Neuronal stem cell (in vitro differentiated cells): Measurements from ENCODE around the gene MKNK2.
A peak's percentile ranks its signal among the peaks of the same experiment; 100 is the strongest.

ENCODE experiments used
- DNase-seq: peaks from one replicate; pipeline ENCODE4 v3.0.0-alpha.2; 2013; ENCODE audit warnings: low spot score
- H2AFZ ChIP-seq: one replicate; pipeline ENCODE4 v1.6.1; 2013; ENCODE audit warnings: mild to moderate bottlenecking, low read length, inconsistent platforms
- H2AK5ac ChIP-seq: 2 replicates; pipeline ENCODE4 v1.6.1; 2013; ENCODE audit warnings: low read depth, mild to moderate bottlenecking, inconsistent platforms, low read length, moderate library complexity, mixed read lengths
- H2BK120ac ChIP-seq: 2 replicates; pipeline ENCODE4 v1.6.1; 2013; ENCODE audit warnings: low read depth, mild to moderate bottlenecking, inconsistent platforms, low read length, moderate library complexity, mixed read lengths
- H2BK12ac ChIP-seq: one replicate; pipeline ENCODE4 v1.6.1; 2013; ENCODE audit warnings: low read length, inconsistent platforms
- H2BK15ac ChIP-seq: 2 replicates; pipeline ENCODE4 v1.6.1; 2013; ENCODE audit warnings: mild to moderate bottlenecking, low read length, inconsistent platforms, mixed read lengths
- H2BK5ac ChIP-seq: one replicate; pipeline ENCODE4 v1.6.1; 2013; ENCODE audit warnings: inconsistent platforms, mild to moderate bottlenecking, low read length, moderate library complexity
- H3K14ac ChIP-seq: one replicate; pipeline ENCODE4 v1.6.1; 2013; ENCODE audit warnings: low read length, inconsistent platforms
- H3K18ac ChIP-seq: 2 replicates; pipeline ENCODE4 v1.6.1; 2013; ENCODE audit warnings: low read length, inconsistent platforms
- H3K23ac ChIP-seq: 2 replicates; pipeline ENCODE4 v1.6.1; 2013; ENCODE audit warnings: low read depth, mild to moderate bottlenecking, mixed read lengths, low read length, inconsistent platforms; ENCODE audit not compliant: poor library complexity
- H3K27ac ChIP-seq: replicated peaks from 3 replicates; pipeline ENCODE4 v1.5.1; 2013; ENCODE audit warnings: low read length, inconsistent platforms
- H3K27me3 ChIP-seq, 3 experiments: 2 replicates each; pipeline ENCODE4 v1.6.1; 2013; ENCODE audit warnings: low read length in 3 of 3, mild to moderate bottlenecking in 2 of 3, inconsistent platforms in 1 of 3, low read depth in 1 of 3, mixed read lengths in 1 of 3, moderate library complexity in 1 of 3; ENCODE audit not compliant: control insufficient read depth in 3 of 3, insufficient read depth in 3 of 3
- H3K36me3 ChIP-seq, 2 donors: replicated peaks in 1 of 2; 2 replicates each; pipeline ENCODE4 v1.6.1; 2013; ENCODE audit warnings: low read length in 2 of 2; ENCODE audit not compliant: control insufficient read depth in 2 of 2, insufficient read depth in 2 of 2
- H3K4ac ChIP-seq: 2 replicates; pipeline ENCODE4 v1.6.1; 2013; ENCODE audit warnings: inconsistent platforms, mild to moderate bottlenecking, low read length, moderate library complexity
- H3K4me1 ChIP-seq, 2 donors: 1 replicate in 1 of 2; 2 replicates in 1 of 2; pipeline ENCODE4 v1.6.1; 2013; ENCODE audit warnings: low read length in 2 of 2, low read depth in 1 of 2; ENCODE audit not compliant: control insufficient read depth in 2 of 2, insufficient read depth in 1 of 2
- H3K4me2 ChIP-seq: one replicate; pipeline ENCODE4 v1.6.1; 2013; ENCODE audit warnings: mild to moderate bottlenecking, low read length, inconsistent platforms; ENCODE audit not compliant: insufficient read depth, poor library complexity, severe bottlenecking
- H3K4me3 ChIP-seq, 2 donors: 2 replicates each; pipeline ENCODE4 v1.5.1; 2013; ENCODE audit warnings: low read length in 2 of 2, mild to moderate bottlenecking in 2 of 2, inconsistent platforms in 1 of 2, moderate library complexity in 1 of 2
- H3K79me1 ChIP-seq: one replicate; pipeline ENCODE4 v1.6.1; 2013; ENCODE audit warnings: low read depth, mild to moderate bottlenecking, inconsistent platforms, low read length, moderate library complexity
- H3K9ac ChIP-seq: one replicate; pipeline ENCODE4 v1.6.1; 2013; ENCODE audit warnings: mild to moderate bottlenecking, low read depth, low read length, inconsistent platforms; ENCODE audit not compliant: poor library complexity
- H3K9me3 ChIP-seq, 2 donors: replicated peaks in 1 of 2; 2 replicates each; pipeline versions ENCODE3 to v1.6.1; 2013; ENCODE audit warnings: low read length in 2 of 2, mild to moderate bottlenecking in 2 of 2, inconsistent platforms in 1 of 2, low read depth in 1 of 2, mixed read lengths in 1 of 2, moderate library complexity in 1 of 2; ENCODE audit not compliant: control insufficient read depth in 2 of 2, insufficient read depth in 1 of 2
- H4K8ac ChIP-seq: one replicate; pipeline ENCODE4 v1.6.1; 2013; ENCODE audit warnings: low read depth, mild to moderate bottlenecking, inconsistent platforms, low read length, moderate library complexity
- H4K91ac ChIP-seq: one replicate; pipeline ENCODE4 v1.6.1; 2013; ENCODE audit warnings: low read length, low read depth, mild to moderate bottlenecking, inconsistent platforms; ENCODE audit not compliant: poor library complexity
- WGBS, 2 donors: extraction: QIAGEN DNeasy Blood & Tissue Kit; methylation state at CpG; one replicate each; pipeline ENCODE4 v1.1.7; 2013; ENCODE audit warnings: missing lambda C conversion rate in 2 of 2, mixed read lengths in 1 of 2; ENCODE audit not compliant: insufficient read length in 2 of 2, insufficient replicate concordance in 1 of 2; ENCODE audit errors: extremely low coverage in 2 of 2; 5-methylcytosine and 5-hydroxymethylcytosine counted together

MKNK2 gene

DNA sequence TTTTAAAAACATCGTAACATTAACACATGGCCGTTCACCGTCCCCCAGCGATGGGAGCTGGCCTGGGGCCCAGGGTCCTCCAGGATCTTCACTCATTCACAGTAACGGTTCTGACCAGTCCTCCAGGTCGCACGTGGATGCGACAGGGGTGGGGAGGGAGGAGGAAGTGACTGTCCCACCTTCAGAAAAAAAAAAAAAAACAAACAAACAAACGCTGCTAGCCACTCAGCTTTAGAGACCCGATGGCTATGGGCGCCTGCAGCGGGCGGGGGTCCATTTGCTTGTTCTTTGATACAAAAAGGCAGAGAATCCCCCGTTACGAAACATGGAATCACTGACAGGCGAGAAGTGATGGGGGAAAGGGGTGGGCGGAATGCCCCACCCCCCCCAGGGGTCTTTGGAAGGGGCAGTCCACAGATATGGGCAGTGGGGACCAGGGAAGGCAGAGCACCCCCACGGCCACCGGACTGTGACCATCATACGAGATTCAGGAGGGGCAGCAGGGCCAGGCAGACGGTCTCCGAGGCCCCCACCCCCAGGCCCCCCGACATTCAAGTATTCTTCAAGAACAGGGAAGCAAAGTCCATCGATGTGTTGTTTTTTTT lies 13.3 kb downstream of the MKNK2 start:
- no peak overlapping the region for H3K4me2 ChIP-seq
- H3K36me3 ChIP-seq, result peaks cover 26 to 51% of the 10 kb centered on the region in 2 donors
- no peak overlapping the region for H3K4ac ChIP-seq
- no peak for DNase-seq
- no peak overlapping the region for H2AK5ac ChIP-seq
- WGBS, 2 donors, result no CpG with 5 or more reads among the region's 24 CpGs
- H3K27me3 ChIP-seq, result no peaks in the 10 kb centered on the region
- no peak overlapping the region for H3K18ac ChIP-seq
- H3K9me3 ChIP-seq, result peaks cover 3 to 4% of the 10 kb centered on the region in 2 donors
- no peak overlapping the region for H2BK12ac ChIP-seq
- no peak overlapping the region for H3K23ac ChIP-seq
- no peak overlapping the region for H2BK5ac ChIP-seq
- no peak overlapping the region for H2AFZ ChIP-seq
- H4K8ac ChIP-seq, result no peak overlapping the region
- no peak overlapping the region for H2BK15ac ChIP-seq
- H3K14ac ChIP-seq, result no peak overlapping the region
- H4K91ac ChIP-seq, result no peak overlapping the region
- no peak overlapping the region for H2BK120ac ChIP-seq
- no peak overlapping the region for H3K4me3 ChIP-seq
- peaks cover 0 to 20% of the 10 kb centered on the region in 2 donors for H3K4me1 ChIP-seq
- H3K27ac ChIP-seq, result no peak overlapping the region
- no peak overlapping the region for H3K9ac ChIP-seq
- H3K79me1 ChIP-seq, result peaks cover 26% of the 10 kb centered on the region

DNA sequence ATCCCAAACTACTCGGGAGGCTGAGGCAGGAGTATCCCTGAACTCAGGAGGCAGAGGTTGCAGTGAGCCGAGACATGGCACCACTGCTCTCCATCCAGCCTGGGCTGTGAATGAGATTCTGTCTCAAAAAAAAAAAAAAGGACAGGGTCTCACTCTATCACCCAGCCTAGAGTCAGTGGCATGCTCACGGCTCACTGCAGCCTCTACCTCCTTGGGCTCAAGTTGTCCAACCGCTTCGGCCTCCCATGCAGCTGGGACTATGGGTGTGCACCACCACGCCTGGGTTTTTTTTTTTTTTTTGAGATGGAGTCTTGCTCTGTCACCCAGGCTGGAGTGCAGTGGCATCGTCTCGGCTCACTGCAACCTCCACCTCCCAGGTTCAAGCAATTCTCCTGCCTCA lies 14.6 kb downstream of the MKNK2 start:
- no peak overlapping the region for H3K4me2 ChIP-seq
- H2BK120ac ChIP-seq, result no peak overlapping the region
- peaks cover 3 to 4% of the 10 kb centered on the region in 2 donors for H3K9me3 ChIP-seq
- no peak overlapping the region for H3K4me3 ChIP-seq
- peaks cover 7 to 11% of the 10 kb centered on the region in 2 donors for H3K4me1 ChIP-seq
- no peak overlapping the region for H2AK5ac ChIP-seq
- H3K23ac ChIP-seq, result no peak overlapping the region
- no peak for DNase-seq
- no peaks in the 10 kb centered on the region for H3K27me3 ChIP-seq
- no peak overlapping the region for H2AFZ ChIP-seq
- no peak overlapping the region for H3K27ac ChIP-seq
- no peak overlapping the region for H2BK12ac ChIP-seq
- H3K79me1 ChIP-seq, result peaks cover 19% of the 10 kb centered on the region
- no peak overlapping the region for H3K14ac ChIP-seq
- no peak overlapping the region for H2BK15ac ChIP-seq
- no peak overlapping the region for H3K18ac ChIP-seq
- H3K4ac ChIP-seq, result no peak overlapping the region
- H4K8ac ChIP-seq, result no peak overlapping the region
- no CpG with 5 or more reads among the region's 8 CpGs for WGBS, 2 donors
- H2BK5ac ChIP-seq, result no peak overlapping the region
- no peak overlapping the region for H3K9ac ChIP-seq
- peaks cover 23 to 40% of the 10 kb centered on the region in 2 donors for H3K36me3 ChIP-seq
- no peak overlapping the region for H4K91ac ChIP-seq

DNA sequence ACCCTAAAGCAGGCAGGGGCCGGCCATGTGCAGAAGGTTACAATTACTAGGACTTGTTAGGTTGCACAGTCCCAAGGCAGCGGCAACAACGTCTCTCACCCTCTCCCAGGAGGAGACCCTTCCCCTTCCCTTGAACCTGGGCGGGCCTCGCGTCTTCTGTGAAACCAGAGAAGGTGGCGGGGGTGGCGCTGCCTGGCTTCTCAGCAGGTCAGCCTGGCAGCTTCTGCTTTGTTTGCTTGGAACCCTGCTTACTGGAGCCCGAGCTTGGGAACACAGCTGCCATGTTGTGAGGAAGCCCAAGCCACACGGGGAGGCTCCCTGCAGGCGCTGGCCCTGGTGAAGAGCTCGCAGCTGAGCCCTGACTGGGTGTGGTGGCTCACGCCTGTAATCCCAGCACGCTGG lies 15.5 kb downstream of the MKNK2 start:
- no peak overlapping the region for H4K91ac ChIP-seq
- DNase-seq, result no peak

DNA sequence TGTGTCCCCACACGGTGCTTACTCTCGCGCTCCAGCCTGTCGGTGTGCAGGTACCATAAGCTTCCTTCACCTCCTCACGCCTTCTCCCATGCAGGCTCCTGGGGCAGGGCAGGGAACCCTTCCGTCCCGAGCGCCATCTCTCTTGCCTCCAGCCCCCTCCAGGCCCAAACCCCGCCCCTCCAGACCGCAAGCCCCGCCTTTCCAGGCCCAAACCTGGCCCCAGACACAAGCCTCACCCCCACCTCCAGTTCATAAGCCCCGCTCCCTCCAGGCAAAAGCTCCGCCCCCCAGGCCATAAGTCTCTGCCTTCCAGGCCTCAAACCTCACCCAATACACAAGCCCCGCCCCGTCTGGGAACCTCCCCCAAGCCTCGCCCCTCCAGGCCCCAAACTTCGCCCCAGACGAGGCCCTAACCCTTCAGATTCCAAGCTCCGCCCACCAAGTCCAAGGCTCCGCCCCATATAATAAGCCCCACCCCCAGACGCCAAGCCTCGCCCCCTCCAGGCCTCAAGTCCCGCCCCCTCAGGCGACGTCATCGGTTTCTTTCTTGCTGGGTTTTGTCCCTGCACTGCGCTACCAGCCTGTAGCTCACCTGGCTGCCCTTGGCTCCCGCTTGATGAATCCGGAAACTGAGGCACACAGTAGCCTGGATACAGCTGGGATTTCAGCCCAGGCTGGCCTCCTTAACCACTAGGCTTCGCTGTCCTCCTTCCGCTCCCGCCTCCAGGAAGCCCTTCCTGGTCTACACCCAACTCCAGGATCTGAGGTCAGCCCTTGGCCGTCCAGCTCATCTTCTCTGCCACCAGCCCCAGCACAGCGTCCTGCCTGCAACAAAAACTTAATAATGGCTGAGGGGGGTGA lies 16.1 kb downstream of the MKNK2 start:
- peak overlapping the region; percentile 83 for H3K18ac ChIP-seq
- no peak overlapping the region for H3K9ac ChIP-seq
- H2BK5ac ChIP-seq, result no peak overlapping the region
- DNase-seq, result no peak
- no peak overlapping the region for H3K4me3 ChIP-seq
- H2BK12ac ChIP-seq, result no peak overlapping the region
- H3K4ac ChIP-seq, result peak overlapping the region; percentile 11
- H3K4me1 ChIP-seq, result peaks cover 2 to 7% of the 10 kb centered on the region in 2 donors
- H3K27me3 ChIP-seq, result no peaks in the 10 kb centered on the region
- peak overlapping the region; percentile 43 for H4K8ac ChIP-seq
- peaks cover 11 to 25% of the 10 kb centered on the region in 2 donors for H3K36me3 ChIP-seq
- peak overlapping the region; percentile 91 for H3K23ac ChIP-seq
- H3K14ac ChIP-seq, result peak overlapping the region; percentile 82
- H3K9me3 ChIP-seq, result peaks cover 3 to 4% of the 10 kb centered on the region in 2 donors
- peak overlapping the region; percentile 96 for H2AK5ac ChIP-seq
- H2AFZ ChIP-seq, result no peak overlapping the region
- H3K4me2 ChIP-seq, result no peak overlapping the region
- no peak overlapping the region for H2BK120ac ChIP-seq
- no peak overlapping the region for H4K91ac ChIP-seq
- no CpG with 5 or more reads among the region's 34 CpGs for WGBS, 2 donors
- H3K79me1 ChIP-seq, result peaks cover 10% of the 10 kb centered on the region
- H2BK15ac ChIP-seq, result peak overlapping the region; percentile 75
- no peak overlapping the region for H3K27ac ChIP-seq

More for the DNA sequence above, 15.5 kb downstream of the MKNK2 start:
- no peak overlapping the region for H3K4me2 ChIP-seq
- H4K8ac ChIP-seq, result no peak overlapping the region
- peaks cover 3 to 7% of the 10 kb centered on the region in 2 donors for H3K4me1 ChIP-seq
- peaks cover 3 to 4% of the 10 kb centered on the region in 2 donors for H3K9me3 ChIP-seq
- no peak overlapping the region for H2BK120ac ChIP-seq
- no peak overlapping the region for H3K4me3 ChIP-seq
- no peak overlapping the region for H3K4ac ChIP-seq
- H3K79me1 ChIP-seq, result peaks cover 12% of the 10 kb centered on the region
- peaks cover 16 to 31% of the 10 kb centered on the region in 2 donors for H3K36me3 ChIP-seq
- no peak overlapping the region for H2BK12ac ChIP-seq
- H2AFZ ChIP-seq, result no peak overlapping the region
- peak overlapping the region; percentile 85 for H3K23ac ChIP-seq
- no peak overlapping the region for H2BK15ac ChIP-seq
- peak overlapping the region; percentile 96 for H2AK5ac ChIP-seq
- peak overlapping the region; percentile 83 for H3K18ac ChIP-seq
- WGBS, 2 donors, result no CpG with 5 or more reads among the region's 14 CpGs
- no peak overlapping the region for H3K27ac ChIP-seq
- no peak overlapping the region for H3K9ac ChIP-seq
- H3K14ac ChIP-seq, result no peak overlapping the region
- no peaks in the 10 kb centered on the region for H3K27me3 ChIP-seq
- no peak overlapping the region for H2BK5ac ChIP-seq
